K562 (cell line): ENCODE data around the gene HES3. TPM values are rescaled to one million over a fixed set of nuclear protein-coding genes. Genes with fewer than 3 reads are reported as not detected.
A peak's percentile ranks its signal among the peaks of the same experiment; 100 is the strongest.

Experiments
- NELFE ChIP-seq: IDR thresholded peaks from 2 replicates; pipeline ENCODE4 v1.6.1; 2011; ENCODE audit warnings: mild to moderate bottlenecking; ENCODE audit not compliant: insufficient read depth, insufficient read length
- PHF21A ChIP-seq: fragments of 450-650 bp; IDR thresholded peaks from 2 replicates; pipeline ENCODE4 v1.6.1; 2017; ENCODE audit warnings: low read depth, borderline replicate concordance
- TCF7L2 ChIP-seq: fragments of 150-350 bp; IDR thresholded peaks from 2 replicates; pipeline ENCODE4 v1.6.1; 2016; ENCODE audit warnings: low read depth, mild to moderate bottlenecking, low read length, moderate library complexity
- TOE1 ChIP-seq, 2 experiments: fragments of 450-650 bp in 1 of 2; sonication (generic) in 1 of 2; formaldehyde crosslinking in 1 of 2; IDR thresholded peaks; 2 replicates each; pipeline versions ENCODE4 v1.7.1 to v1.8.0; 2016 to 2022; ENCODE audit warnings: borderline replicate concordance in 2 of 2, mild to moderate bottlenecking in 2 of 2, antibody characterized with exemption in 1 of 2, inconsistent platforms in 1 of 2, low read depth in 1 of 2, missing genetic modification reagents in 1 of 2, moderate library complexity in 1 of 2
- ZFPM2 ChIP-seq: fragments of 250-450 bp; sonication (Bioruptor Pico); IDR thresholded peaks from 2 replicates; pipeline ENCODE4 v1.5.1; 2022; ENCODE audit warnings: mild to moderate bottlenecking
- ZNF253 ChIP-seq: fragments of 250-450 bp; sonication (Bioruptor Pico); conservative IDR thresholded peaks from 2 replicates; pipeline ENCODE4 v1.6.1; 2021; ENCODE audit warnings: mild to moderate bottlenecking
- polyA plus RNA-seq, 8 experiments: library from polyadenylated mRNA; depleted of rRNA in 4 of 8; stranded (reverse) in 5 of 8; unstranded in 3 of 8; fragments of >200 nt; fragmentation: Nextera tagmentation in 2 of 8; fragmentation: Illumina TruSeq in 1 of 8; extraction: Ambion mirVana in 2 of 8; extraction: Trizol in 1 of 8; gene quantifications; 2 replicates each; pipeline versions ENCODE4 v1.2.1 to v1.2.3, GENCODE V29; 2011 to 2014; ENCODE audit warnings: inconsistent platforms in 1 of 8, missing spikeins in 1 of 8
- total RNA-seq, 7 experiments: library from RNA; depleted of rRNA in 6 of 7; stranded (reverse); fragments of >200 nt in 6 of 7; fragmentation: Illumina TruSeq in 2 of 7; extraction: Trizol in 2 of 7; gene quantifications; 2 replicates each; pipeline versions ENCODE4 v1.2.1 to v1.2.3, GENCODE V29; 2011 to 2021; ENCODE audit warnings: low replicate concordance in 1 of 7
- TF ChIP-seq, protein P1 (sequence below): IDR thresholded peaks from 2 replicates; pipeline ENCODE4 v1.6.1; 2012; ENCODE audit warnings: low read depth, low read length, improper control_type of control experiment, borderline replicate concordance
- TF ChIP-seq, protein P2 (sequence below): fragments of 450-650 bp; IDR thresholded peaks from 2 replicates; pipeline ENCODE4 v1.6.1; 2016; ENCODE audit warnings: missing biosample characterization, missing genetic modification characterization
- TF ChIP-seq, protein P3 (sequence below), 2 experiments: fragments of 450-650 bp in 1 of 2; sonication (generic) in 1 of 2; formaldehyde crosslinking; conservative IDR thresholded peaks; 2 replicates each; pipeline versions ENCODE4 v1.4.0 to v1.8.1; 2020 to 2022; ENCODE audit warnings: mild to moderate bottlenecking in 1 of 2, missing genetic modification reagents in 1 of 2
- TF ChIP-seq, protein P4 (sequence below): fragments of 250-450 bp; sonication (Bioruptor Pico); IDR thresholded peaks from 2 replicates; pipeline ENCODE4 v1.4.0; 2020
- TF ChIP-seq, protein P5 (sequence below): fragments of 250-450 bp; sonication (Bioruptor Pico); IDR thresholded peaks from 2 replicates; pipeline ENCODE4 v1.4.0; 2020; ENCODE audit warnings: mild to moderate bottlenecking, moderate library complexity
- TF ChIP-seq, protein P6 (sequence below): sonication (generic); formaldehyde crosslinking; IDR thresholded peaks from 2 replicates; pipeline ENCODE4 v1.8.0; 2023; ENCODE audit warnings: mild to moderate bottlenecking, missing genetic modification reagents
- TF ChIP-seq, protein P7 (sequence below): sonication (generic); formaldehyde crosslinking; IDR thresholded peaks from 2 replicates; pipeline ENCODE4 v1.8.0; 2022; ENCODE audit warnings: mild to moderate bottlenecking, missing genetic modification reagents

Gene HES3
- total and polyA plus RNA-seq, 9 of the 15 experiments (the other 6 are each of a cell fraction or from before 2014, with no cell fraction given): not detected

DNA sequence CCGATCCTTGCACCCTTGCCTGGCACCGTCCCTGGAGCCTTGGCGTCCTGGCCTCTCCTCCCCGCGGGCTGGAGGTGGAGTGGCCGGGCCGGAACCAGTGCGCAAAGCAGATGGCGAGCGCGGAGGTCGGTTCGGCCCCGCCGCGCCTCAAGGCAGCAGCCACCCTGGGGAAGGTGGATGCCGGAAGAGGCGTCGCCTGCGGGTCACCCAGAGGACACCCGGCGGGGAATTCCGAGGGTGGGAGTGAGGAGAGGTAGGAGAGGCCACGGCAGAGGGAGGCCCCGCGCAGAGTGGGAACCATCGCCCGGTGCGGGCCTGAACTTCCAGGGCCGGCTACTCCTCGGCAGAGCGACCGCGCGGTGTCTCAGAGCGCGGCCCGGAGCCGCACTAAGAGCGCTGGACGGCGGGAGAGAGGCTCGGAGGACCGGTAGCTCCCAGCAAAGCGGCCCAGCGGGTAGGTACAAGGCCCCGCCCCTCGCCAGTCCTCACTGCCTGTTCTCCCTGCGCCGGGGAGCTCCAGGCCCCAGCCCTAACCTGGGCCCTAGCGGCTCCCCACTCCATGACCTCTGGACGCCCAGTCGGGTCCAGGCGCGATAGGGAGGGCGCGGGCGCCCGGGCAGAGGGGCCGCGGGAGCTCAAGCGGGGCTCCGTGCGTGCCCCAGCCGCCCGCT is 38.0 kb upstream of the HES3 start, which contains the start of gene RNF207 (continued):
- TF ChIP-seq, protein P1, sequence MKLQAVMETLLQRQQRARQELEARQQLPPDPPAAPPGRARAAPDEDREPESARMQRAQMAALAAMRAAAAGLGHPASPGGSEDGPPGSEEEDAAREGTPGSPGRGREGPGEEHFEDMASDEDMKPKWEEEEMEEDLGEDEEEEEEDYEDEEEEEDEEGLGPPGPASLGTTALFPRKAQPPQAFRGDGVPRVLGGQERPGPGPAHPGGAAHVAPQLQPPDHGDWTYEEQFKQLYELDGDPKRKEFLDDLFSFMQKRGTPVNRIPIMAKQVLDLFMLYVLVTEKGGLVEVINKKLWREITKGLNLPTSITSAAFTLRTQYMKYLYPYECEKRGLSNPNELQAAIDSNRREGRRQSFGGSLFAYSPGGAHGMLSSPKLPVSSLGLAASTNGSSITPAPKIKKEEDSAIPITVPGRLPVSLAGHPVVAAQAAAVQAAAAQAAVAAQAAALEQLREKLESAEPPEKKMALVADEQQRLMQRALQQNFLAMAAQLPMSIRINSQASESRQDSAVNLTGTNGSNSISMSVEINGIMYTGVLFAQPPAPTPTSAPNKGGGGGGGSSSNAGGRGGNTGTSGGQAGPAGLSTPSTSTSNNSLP: no peak
- no peak for TF ChIP-seq ZFPM2 (CRISPR knock-in tag)
- TF ChIP-seq, protein P2, sequence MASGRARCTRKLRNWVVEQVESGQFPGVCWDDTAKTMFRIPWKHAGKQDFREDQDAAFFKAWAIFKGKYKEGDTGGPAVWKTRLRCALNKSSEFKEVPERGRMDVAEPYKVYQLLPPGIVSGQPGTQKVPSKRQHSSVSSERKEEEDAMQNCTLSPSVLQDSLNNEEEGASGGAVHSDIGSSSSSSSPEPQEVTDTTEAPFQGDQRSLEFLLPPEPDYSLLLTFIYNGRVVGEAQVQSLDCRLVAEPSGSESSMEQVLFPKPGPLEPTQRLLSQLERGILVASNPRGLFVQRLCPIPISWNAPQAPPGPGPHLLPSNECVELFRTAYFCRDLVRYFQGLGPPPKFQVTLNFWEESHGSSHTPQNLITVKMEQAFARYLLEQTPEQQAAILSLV (tag): no peak
- TF ChIP-seq, protein P3, sequence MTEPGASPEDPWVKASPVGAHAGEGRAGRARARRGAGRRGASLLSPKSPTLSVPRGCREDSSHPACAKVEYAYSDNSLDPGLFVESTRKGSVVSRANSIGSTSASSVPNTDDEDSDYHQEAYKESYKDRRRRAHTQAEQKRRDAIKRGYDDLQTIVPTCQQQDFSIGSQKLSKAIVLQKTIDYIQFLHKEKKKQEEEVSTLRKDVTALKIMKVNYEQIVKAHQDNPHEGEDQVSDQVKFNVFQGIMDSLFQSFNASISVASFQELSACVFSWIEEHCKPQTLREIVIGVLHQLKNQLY (CRISPR knock-in tag; conservative IDR thresholded peaks at IDR 0.05): no peak
- no peak for TF ChIP-seq NELFE
- TF ChIP-seq, protein P4, sequence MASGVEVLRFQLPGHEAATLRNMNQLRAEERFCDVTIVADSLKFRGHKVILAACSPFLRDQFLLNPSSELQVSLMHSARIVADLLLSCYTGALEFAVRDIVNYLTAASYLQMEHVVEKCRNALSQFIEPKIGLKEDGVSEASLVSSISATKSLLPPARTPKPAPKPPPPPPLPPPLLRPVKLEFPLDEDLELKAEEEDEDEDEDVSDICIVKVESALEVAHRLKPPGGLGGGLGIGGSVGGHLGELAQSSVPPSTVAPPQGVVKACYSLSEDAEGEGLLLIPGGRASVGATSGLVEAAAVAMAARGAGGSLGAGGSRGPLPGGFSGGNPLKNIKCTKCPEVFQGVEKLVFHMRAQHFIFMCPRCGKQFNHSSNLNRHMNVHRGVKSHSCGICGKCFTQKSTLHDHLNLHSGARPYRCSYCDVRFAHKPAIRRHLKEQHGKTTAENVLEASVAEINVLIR: no peak
- TF ChIP-seq, protein P5, sequence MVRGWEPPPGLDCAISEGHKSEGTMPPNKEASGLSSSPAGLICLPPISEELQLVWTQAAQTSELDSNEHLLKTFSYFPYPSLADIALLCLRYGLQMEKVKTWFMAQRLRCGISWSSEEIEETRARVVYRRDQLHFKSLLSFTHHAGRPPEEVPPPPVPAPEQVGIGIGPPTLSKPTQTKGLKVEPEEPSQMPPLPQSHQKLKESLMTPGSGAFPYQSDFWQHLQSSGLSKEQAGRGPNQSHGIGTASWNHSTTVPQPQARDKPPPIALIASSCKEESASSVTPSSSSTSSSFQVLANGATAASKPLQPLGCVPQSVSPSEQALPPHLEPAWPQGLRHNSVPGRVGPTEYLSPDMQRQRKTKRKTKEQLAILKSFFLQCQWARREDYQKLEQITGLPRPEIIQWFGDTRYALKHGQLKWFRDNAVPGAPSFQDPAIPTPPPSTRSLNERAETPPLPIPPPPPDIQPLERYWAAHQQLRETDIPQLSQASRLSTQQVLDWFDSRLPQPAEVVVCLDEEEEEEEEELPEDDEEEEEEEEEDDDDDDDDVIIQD: no peak
- no peak for TF ChIP-seq TCF7L2
- no peak for TF ChIP-seq TOE1 (IDR thresholded peaks at IDR 0.05; ENCODE audit: borderline replicate concordance)
- no peak for TF ChIP-seq TOE1 (CRISPR knock-in tag; IDR thresholded peaks at IDR 0.05; ENCODE audit: borderline replicate concordance, low read depth)
- no peak for TF ChIP-seq PHF21A
- TF ChIP-seq ZNF253 (CRISPR knock-in tag): no peak
- TF ChIP-seq, protein P6, sequence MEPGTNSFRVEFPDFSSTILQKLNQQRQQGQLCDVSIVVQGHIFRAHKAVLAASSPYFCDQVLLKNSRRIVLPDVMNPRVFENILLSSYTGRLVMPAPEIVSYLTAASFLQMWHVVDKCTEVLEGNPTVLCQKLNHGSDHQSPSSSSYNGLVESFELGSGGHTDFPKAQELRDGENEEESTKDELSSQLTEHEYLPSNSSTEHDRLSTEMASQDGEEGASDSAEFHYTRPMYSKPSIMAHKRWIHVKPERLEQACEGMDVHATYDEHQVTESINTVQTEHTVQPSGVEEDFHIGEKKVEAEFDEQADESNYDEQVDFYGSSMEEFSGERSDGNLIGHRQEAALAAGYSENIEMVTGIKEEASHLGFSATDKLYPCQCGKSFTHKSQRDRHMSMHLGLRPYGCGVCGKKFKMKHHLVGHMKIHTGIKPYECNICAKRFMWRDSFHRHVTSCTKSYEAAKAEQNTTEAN (CRISPR knock-in tag): no peak
- TF ChIP-seq, protein P7, sequence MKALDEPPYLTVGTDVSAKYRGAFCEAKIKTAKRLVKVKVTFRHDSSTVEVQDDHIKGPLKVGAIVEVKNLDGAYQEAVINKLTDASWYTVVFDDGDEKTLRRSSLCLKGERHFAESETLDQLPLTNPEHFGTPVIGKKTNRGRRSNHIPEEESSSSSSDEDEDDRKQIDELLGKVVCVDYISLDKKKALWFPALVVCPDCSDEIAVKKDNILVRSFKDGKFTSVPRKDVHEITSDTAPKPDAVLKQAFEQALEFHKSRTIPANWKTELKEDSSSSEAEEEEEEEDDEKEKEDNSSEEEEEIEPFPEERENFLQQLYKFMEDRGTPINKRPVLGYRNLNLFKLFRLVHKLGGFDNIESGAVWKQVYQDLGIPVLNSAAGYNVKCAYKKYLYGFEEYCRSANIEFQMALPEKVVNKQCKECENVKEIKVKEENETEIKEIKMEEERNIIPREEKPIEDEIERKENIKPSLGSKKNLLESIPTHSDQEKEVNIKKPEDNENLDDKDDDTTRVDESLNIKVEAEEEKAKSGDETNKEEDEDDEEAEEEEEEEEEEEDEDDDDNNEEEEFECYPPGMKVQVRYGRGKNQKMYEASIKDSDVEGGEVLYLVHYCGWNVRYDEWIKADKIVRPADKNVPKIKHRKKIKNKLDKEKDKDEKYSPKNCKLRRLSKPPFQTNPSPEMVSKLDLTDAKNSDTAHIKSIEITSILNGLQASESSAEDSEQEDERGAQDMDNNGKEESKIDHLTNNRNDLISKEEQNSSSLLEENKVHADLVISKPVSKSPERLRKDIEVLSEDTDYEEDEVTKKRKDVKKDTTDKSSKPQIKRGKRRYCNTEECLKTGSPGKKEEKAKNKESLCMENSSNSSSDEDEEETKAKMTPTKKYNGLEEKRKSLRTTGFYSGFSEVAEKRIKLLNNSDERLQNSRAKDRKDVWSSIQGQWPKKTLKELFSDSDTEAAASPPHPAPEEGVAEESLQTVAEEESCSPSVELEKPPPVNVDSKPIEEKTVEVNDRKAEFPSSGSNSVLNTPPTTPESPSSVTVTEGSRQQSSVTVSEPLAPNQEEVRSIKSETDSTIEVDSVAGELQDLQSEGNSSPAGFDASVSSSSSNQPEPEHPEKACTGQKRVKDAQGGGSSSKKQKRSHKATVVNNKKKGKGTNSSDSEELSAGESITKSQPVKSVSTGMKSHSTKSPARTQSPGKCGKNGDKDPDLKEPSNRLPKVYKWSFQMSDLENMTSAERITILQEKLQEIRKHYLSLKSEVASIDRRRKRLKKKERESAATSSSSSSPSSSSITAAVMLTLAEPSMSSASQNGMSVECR (CRISPR knock-in tag): peak; percentile 47; the same call in 1 of the 2 replicates
